Stimulated activated naive CD8-positive, alpha-beta T cell treated with anti-CD3 and anti-CD28 coated beads, Interleukin-15, Interleukin-2, amounts not matched to agents 100 U/mL and 50 U/mL, for 24 hours (primary cell): ENCODE data around the gene PILRA.
"Not testable (repeated sequence)": the region's sequence is repeated elsewhere in the genome, so short reads cannot be mapped to it uniquely, and the experiment has no call there.

Experiments
- ATAC-seq: fragments of 150-1000 bp; cut with Tn5 transposase; one replicate; pipeline ENCODE4 v1.10.0; 2021
- DNase-seq: peaks from one replicate; pipeline ENCODE4 v3.0.0; 2021

PILRA gene

DNA sequence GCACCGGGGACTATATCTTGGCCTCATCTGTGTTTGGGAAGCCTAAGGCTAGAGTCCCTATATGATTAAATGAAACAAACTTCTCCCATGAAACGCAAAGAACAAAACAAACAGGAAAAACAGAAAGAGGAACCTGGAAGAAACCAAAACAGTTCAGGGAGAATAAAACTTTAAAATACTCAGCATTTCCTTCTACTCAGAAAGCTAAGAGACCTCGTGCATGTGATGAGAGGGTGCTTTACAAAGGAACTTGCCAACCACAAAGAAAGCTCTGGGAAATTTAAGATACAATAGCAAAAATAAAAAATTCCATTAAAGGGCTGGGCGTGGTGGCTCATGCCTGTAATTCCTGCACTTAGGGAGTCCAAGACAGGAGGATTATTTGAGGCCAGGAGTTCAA, 6.9 kb downstream of the PILRA start:
- DNase-seq = no peak
- no peak for ATAC-seq

DNA sequence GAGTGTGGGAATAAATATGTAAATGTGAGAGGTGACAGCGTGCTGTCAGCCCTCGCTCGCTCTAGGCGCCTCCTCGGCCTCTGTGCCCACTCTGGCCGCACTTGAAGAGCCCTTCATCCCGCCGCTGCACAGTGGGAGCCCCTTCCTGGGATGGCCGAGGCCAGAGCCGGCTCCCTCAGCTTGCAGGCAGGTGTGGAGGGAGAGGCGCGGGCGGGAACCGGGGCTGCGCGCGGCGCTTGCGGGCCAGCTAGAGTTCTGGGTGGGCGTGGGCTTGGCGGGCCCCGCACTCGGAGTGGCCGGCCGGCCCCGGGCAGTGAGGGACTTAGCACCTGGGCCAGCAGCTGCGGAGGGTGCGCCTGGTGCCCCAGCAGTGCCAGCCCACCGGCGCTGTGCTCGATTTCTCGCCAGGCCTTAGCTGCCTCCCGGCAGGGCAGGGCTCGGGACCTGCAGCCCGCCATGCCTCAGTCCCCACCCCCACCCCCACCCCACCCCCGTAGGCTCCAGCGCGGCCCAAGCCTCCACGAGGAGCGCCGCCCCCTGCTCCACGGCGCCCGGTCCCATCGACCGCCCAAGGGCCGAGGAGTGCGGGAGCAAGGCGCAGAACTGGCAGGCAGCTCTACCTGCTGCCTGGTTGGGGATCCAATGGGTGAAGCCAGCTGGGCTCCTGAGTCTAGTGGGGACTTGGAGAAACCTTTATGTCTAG, 8.4 kb downstream of the PILRA start:
- not testable (repeated sequence) for ATAC-seq, DNase-seq

GRCh38 chr7:100382234-100382853, 9.1 kb downstream of the PILRA start:
- ATAC-seq = not testable (repeated sequence)

DNA sequence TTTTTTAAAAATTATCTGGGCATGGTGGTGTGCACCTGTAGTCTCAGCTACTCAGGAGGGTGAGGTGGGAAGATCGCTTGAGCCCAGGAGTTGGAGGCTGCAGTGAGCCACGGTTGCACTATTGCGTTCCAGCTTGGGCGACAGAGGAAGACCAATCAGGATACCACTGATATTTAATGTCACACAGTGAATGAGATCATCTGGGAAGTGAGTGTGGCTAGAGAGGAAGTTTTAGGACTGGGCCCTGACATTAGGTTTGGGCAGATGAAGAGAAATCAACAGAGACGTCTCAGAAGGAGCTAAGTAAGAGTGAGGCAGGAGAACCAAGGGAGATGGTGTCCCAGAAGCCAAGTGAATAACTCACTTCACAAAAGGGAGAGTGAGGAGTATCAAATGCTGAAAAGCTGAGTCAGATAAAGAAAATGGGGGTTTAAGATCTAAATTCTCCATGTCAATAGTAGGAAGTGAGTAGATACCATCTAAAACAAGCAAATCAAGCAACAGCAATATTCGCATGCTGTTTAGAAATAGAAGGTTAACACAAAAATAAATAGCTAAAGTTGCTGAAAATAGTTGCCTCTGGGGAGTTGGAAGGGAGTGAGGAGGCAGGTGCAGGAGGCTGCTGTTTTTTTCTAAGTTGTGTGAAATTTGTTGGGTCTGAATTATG, 11.5 kb downstream of the PILRA start:
- DNase-seq (no peak), ATAC-seq (no peak)

More at GRCh38 chr7:100382234-100382853, 9.1 kb downstream of the PILRA start:
- DNase-seq = not testable (repeated sequence)

GRCh38 chr7:100386940-100387339, 13.7 kb downstream of the PILRA start:
- ATAC-seq = no peak
- DNase-seq = no peak

- ATAC-seq (no peak), DNase-seq (no peak)
Measured at GRCh38 chr7:100387695-100388094, 14.4 kb downstream of the PILRA start.

GRCh38 chr7:100389437-100390088, 16.3 kb downstream of the PILRA start:
- no peak for DNase-seq
- ATAC-seq = no peak

DNA sequence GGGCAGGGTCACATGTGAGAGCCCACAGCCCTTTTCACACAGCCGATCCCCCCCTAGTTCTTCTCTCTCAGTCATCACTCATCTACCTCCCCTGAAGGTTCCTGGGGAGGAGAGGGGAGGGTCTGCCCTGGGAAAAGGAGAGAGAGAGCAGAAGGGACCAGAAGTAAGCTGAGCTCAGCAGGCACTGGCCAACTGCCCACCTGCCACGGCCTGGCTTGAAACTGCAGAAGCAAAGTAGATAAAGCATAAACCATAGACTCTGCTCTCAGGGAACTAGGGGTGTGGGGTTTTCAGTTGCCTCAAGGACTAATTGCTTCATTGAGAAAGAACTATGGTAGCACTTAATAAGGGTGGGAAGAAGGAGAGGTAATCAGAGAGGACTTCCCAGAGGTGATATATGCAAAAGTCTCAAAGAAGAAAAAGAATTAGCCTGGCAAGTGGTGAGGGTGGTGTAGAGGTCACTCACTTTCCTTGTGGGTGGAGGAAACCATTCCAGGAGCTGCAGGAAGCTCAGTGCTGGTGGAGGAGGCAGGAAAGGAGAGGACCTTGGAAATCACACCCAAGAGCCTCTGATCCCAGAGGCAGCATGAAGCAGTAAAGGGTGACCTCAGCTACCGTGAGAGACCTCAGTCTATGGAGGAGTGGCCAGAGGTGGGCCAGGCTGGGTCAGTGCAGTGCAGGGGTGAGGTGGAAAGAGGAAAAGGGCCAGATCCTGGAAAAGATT, 17.2 kb downstream of the PILRA start:
- ATAC-seq = no peak
- no peak for DNase-seq

DNA sequence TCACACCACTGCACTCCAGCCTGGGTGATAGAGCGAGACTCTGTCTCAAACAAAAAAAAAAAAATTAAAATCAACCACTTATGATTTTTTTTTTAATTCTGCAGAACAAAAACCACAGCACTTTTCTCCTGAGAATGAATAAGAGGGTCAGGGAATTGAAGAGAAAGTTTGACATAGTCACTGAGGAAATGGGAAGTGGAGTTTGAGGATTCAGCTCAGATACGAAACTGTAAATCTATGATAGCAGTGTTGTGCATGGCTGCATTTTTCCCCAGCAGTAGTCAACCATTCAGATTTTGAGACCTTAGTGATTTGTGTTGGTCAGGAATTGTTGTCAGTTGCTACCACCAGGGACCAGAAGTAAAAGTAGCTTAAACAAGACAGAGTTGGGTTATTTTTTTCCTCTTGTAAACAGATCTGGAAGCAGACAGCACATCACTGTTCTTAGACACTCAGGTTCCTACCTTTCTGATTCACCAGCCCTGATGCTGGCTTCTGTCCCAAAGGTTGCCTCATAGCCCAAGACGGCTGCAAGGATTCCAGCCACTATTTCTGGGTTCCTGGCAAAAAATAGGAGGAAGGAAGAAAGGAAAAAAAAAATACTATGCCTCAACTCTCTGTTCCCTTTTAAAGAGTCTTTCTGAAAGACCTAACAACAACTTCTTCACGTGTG, 20.1 kb downstream of the PILRA start:
- DNase-seq (no peak), ATAC-seq (no peak)

GRCh38 chr7:100394077-100394476, 20.8 kb downstream of the PILRA start:
- ATAC-seq = no peak
- DNase-seq = no peak

DNA sequence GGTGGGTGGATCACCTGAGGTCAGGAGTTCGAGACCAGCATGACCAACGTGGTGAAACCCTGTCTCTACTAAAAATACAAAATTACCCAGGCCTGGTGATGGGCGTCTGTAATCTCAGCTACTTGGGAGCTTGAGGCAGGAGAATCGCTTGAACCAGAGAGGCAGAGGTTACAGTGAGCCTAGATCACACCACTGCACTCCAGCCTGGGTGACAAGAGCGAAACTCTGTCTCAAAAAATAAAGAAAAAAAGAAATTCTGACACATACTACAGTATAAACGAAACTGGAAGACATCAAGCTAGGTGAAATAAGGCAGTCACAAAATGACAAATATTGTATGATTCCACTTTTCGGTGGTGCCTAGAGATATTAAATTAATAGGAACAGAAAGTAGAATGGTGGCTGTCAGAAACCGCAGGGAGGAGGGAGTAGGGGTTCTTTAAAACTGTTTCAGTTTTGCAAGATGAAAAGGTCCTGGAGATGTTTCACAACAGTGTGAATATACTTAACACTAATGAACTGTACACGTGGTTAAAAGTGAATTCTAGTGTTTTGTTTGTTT, 23.2 kb downstream of the PILRA start:
- DNase-seq (peak; percentile 53), ATAC-seq (peak; percentile 92)

- DNase-seq (no peak), ATAC-seq (no peak)
Measured at GRCh38 chr7:100397315-100398081, 24.2 kb downstream of the PILRA start.

DNA sequence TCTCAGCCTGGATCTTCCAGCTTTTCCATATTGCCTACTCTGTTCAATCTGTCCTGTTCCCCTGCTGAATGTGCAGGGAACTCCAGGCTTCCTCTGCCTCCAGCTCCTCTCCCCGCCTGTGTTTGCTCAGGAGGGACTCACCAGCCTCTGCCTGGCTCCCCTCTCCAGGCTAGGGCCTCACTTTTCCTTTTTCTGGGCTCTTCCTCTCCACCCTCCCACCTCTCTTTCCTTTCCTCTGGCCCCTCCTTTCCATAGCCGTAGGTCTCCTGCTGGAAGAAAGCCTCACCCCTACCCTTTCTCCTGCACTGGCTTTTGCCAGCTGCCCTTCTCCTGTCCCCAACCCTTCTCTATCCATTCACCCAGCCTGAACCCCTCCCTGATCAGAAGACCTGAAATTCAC, 25.0 kb downstream of the PILRA start:
- DNase-seq (no peak), ATAC-seq (no peak)

GRCh38 chr7:100400041-100400440, 26.8 kb downstream of the PILRA start:
- DNase-seq (no peak), ATAC-seq (no peak)

- DNase-seq = no peak
- ATAC-seq = no peak
Measured at GRCh38 chr7:100400656-100401055, 27.4 kb downstream of the PILRA start.

DNA sequence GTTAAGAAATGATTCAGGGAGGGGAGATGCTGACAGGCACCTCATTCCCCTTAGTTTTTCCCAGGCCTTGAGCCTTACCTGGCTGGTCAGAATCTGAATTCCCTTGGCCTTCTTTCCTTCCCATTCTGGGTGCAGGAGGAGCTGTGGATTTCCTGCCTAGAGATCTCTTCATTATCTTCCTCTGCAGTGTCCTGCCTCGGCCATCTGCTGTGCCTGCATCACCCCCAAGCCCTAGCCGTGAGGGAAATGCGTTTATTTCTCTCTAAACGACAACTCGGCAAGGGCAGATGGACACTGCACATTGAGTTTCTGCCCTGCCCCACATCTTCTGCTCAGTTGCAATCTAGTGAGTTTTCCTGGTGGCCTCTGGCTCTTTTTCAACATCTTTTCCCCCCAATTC, 28.5 kb downstream of the PILRA start:
- ATAC-seq (no peak), DNase-seq (no peak)

- ATAC-seq (no peak), DNase-seq (no peak)
Measured at GRCh38 chr7:100402241-100402640, 29.0 kb downstream of the PILRA start.

- ATAC-seq (no peak), DNase-seq (no peak)
Measured at GRCh38 chr7:100406767-100407166, 33.5 kb downstream of the PILRA start.

GRCh38 chr7:100407285-100408180, 34.2 kb downstream of the PILRA start:
- DNase-seq (no peak), ATAC-seq (peak; percentile 84)
